Hematopoietic multipotent progenitor cell treated with erythropoietin and hydrocortisone succinate and interleukin-3 and kit ligand, for 4 days (in vitro differentiated cells): ENCODE results near the gene PDE11A.
"Not testable (repeated sequence)": the region's sequence is repeated elsewhere in the genome, so short reads cannot be mapped to it uniquely, and the experiment has no call there.

ENCODE experiments used
- DNase-seq: peaks from one replicate; pipeline ENCODE4 v3.0.0-alpha.2; 2015

The PDE11A gene

DNA sequence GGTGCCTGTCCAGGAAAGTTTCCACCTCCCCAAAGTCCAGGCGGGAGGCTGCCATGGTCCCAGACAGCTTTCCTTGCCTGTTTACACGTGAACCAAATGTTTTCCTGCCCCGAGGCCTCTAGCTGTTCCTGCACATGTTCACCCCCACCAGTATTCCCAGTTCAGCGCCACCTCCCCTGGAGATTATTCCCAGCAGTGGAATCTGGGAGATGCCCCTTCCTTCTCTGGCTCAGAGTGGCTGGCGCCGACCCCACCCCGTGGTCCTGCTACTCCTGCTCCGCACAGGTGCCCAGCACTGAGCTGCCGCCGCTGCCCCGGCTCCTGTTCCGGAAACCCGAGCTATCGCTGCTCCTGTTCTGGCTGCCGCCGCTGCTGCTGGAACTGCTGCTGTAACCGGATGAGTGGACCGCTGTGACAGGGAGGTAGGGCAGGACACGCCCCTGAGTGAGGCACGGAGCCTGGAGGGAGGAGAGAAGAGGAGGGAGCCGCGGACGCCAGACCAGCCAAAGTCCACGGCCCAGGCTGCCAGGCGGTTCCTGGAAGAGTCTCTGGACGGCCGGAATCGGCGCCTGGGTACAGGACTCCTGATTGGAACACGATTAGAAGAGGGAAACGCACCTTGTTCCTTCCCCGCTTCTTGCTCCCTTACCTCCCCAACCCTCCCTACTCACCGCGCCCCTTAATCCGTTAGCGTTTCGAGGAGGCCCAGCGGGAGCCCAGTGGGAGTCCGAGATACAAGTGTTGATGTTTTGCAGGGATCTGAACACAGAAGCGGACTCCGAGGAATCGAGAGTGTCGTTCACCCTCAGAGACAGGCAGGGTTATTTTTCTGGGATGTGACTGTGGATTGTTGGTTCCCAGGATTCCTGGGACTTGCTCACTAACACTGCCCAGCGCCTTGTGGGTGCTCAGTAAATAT lies at the start of gene PDE11A:
Gene PDE11A (minus strand): TSS at position 395 of the 919 bp plus-strand sequence. CDS start 340 bp downstream, at position 55.
- DNase-seq, result peak; percentile 90

DNA sequence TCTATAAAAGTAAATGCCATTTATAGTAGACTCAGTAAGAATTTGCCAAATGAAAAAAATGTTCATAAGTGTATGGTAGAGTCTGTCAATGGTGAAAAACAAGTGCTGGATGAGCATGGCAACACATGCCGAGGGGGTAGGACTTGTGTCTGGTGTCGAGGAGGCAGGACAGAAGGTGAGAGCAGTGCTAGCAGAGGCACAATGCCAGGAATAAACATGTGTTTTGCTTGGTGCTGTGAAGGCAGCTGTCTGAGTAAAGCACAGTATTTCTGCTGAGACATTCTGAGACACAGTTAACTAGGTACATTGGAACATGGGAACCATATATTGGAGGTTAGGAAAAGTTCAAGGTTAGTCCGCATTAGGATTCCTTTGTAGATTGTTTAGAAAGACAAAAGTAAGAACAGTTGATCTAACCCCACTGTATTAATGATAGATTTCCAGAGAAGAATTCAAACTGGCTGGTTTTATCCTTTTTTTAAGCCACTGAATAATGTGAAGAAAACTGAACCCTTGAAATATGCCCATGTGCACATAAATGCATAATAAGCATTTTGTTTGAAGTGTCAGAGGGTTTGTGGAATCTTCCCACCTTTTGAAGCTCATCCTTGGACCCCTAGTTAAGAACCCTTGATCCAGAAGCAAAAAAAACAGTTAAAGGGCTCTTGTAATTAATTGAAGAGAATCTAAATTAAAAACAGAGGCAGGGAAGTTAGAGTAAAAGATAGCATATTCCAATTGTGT lies 46.8 kb upstream of the PDE11A start:
- no peak for DNase-seq

DNA sequence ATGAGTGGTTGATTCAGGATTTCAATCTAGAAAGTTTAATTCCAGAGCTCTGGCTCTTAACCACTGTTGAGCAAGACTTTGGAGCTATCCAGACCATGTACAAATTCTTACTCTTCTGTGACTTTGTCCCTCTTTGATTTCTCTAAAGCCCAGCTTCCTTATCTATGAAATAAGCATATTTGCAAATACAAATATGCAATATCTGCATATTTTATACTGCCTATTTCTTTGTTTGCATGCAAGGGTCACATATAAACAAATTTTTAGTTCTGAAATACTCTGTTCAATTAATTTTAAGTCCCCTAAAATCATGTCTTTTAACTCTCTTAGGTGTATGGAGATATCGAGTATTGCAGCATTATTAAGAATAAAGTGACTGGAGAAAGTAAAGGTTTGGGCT lies 45.1 kb upstream of the PDE11A start:
- no peak for DNase-seq

GRCh38 chr2:178115271-178115670 lies 42.7 kb upstream of the PDE11A start:
- no peak for DNase-seq

DNA sequence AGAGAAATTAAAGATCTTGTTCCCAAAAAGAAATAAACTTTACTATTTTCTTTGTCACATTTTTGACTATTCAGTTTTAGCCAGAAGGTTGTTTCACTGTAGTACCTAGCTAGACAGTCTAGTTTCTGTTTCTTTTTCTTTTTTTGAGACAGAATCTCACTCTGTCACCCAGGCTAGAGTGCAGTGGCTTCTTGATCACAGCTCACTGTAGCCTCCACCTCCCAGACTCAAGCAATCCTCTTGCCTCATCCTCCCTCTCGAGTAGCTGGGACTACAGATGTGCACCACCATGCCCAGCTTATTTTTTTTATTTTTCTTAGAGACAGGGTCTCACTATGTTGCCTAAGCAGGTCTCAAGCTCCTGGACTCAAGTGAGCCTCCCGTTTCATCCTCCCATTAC lies 41.9 kb upstream of the PDE11A start:
- DNase-seq, result no peak

- peak; percentile 96 for DNase-seq
Measured at GRCh38 chr2:178112202-178113152, 39.9 kb upstream of the PDE11A start, which contains the start of gene RBM45. RBM45 (plus strand) TSS chr2:178112437; CDS start chr2:178112547, 110 bp downstream.

- DNase-seq, result no peak
Measured at GRCh38 chr2:178111743-178112142, 39.2 kb upstream of the PDE11A start.

DNA sequence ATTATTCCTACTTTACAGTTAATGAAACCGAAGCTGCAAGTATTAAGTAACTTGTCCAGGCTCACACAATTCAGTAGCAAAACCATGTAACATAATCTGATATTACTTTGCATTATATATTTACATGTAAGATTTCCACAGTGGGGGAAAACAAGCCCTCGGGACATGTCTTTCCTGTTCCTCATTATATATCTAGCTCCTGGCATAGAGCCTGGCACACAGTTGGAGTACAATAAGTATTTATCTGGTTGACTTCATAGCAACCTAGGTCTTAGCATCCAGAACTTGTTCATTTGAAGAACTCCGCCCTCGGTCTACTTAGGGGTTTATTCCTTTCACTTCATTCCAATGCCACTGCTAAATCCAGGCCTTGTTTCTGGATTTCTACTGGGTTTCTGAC lies 38.1 kb upstream of the PDE11A start:
- DNase-seq, result no peak

DNA sequence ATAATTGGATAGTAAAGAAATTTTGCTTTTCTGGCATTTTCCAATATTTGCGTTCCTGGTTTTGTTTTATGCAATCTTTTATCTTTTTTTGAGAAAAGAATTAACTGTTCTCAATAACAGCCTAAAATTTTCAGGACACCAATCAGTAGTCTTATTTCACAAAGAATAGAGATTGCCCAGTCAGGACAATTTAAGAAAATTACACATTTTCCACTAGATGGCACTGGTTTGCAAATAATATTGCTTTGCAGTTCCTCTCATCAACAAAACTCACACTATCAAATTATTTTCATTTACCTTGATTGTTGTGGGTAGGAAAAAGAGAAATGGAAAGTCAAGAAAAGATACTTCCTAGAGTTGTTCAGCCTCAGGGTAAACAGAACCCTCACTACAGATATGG lies 37.2 kb upstream of the PDE11A start:
- peak; percentile 84 for DNase-seq

GRCh38 chr2:178108176-178108575 lies 35.6 kb upstream of the PDE11A start:
- no peak for DNase-seq

GRCh38 chr2:178106053-178106452 lies 33.5 kb upstream of the PDE11A start:
- no peak for DNase-seq

- DNase-seq, result no peak
Measured at GRCh38 chr2:178105566-178105965, 33.0 kb upstream of the PDE11A start.

DNA sequence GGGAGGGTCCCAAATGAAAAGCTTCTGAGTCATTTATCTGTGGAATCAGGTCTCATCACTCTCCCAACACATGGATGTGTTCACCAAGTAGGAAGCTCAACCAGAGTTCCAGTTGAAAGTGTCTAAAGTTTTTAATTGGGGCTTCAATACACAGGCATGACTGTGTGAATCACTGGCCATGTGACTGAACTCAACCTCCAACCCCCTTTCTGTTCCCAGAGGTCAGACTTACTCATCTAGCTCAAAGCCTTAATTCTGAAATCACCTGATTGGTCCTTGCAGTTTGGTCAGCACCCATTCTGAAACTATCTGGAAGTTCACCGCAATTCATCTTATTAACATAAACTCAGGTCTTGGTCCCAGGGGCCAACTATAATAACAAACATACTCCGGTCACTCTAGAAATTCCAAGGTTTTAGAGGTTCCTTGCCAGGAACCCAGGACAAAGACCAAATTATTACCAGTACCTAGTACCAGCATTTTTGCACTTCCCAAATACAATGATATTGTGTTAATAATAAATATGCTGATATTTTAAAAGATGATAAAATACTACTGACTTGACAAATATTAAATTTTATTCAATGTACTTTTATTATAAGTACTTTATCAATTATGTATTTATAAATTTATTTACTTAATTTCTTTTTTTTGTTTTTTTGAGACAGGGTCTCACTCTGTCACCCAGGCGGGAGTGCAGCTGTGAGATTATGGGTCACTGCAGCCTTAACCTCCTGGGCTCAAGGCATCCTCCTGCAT lies 28.9 kb upstream of the PDE11A start:
- no peak for DNase-seq

- DNase-seq, result no peak
Measured at GRCh38 chr2:178093471-178093870, 20.9 kb upstream of the PDE11A start.

- DNase-seq, result no peak
Measured at GRCh38 chr2:178088774-178089270, 16.2 kb upstream of the PDE11A start.

- no peak for DNase-seq
Measured at GRCh38 chr2:178084273-178084672, 11.7 kb upstream of the PDE11A start.

GRCh38 chr2:178082408-178083045 lies 9.9 kb upstream of the PDE11A start:
- no peak for DNase-seq

DNA sequence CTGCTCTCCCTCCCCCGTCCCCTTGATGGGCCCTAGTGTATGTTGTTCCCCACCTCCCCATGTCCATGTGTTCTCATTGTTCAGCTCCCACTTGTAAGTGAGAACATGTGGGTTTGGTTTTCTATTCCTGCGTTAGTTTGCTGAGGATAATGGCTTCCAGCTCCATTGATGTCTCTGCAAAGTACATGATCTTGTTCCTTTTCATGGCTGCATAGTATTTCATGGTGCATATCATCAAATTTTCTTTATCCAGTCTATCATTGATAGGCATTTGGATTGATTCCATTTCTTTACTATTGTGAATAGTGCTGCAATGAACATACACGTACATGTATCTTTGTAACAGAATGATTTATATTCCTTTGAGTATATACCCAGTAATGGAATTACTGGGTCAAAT lies 6.7 kb upstream of the PDE11A start:
- not testable (repeated sequence) for DNase-seq

DNA sequence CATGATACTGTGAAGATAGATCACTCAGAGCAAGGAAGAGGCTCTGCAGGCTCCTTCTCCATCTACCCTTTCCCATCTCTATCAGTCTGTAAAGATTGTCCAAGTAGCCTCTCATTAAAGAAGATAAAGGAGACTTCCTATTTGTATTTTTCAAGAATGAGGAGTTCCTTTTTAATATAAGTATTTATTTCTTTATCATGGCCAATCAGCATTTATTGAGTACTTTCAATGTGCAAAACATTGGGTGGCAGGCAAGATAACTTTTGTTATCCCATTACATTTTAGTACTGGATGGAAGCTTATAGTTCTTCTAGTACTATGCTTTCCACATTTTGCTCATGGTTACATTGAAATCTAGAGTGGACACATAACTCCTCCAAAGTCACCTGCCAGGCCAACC lies 3.6 kb upstream of the PDE11A start:
- DNase-seq, result no peak

DNA sequence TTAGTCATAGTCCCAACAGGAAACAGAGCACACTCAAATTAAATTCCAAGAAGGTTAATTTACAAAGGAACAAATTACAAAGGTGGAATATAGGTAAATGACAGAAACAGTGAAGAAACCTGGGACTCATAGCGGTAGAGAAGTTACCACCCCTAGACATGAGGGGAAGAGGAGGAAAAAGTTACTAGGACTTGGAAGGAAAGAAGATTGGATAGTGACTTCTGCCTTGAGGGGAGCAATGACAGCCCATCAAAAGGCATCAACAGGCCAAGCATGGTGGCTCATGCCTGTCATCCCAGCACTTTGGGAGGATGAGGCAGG lies 2.4 kb upstream of the PDE11A start:
- DNase-seq, result no peak
